HFF-Myc (cell line): ENCODE measurements around the gene PHRF1.

Experiments
- DNase-seq: peaks from one replicate; pipeline ENCODE4 v3.0.0-alpha.2; 2011; ENCODE audit warnings: low read depth; ENCODE audit errors: extremely low read depth
- H3K4me3 ChIP-seq: replicated peaks from 2 replicates; pipeline ENCODE4 v1.5.1; 2011; ENCODE audit warnings: low read depth, mild to moderate bottlenecking, control low read depth, low read length
- TF ChIP-seq, protein P1 (sequence below): IDR thresholded peaks from 2 replicates; pipeline ENCODE4 v1.5.1; 2012; ENCODE audit warnings: mild to moderate bottlenecking, low read depth, low read length, control low read depth; ENCODE audit errors: missing control alignments

PHRF1 gene

DNA sequence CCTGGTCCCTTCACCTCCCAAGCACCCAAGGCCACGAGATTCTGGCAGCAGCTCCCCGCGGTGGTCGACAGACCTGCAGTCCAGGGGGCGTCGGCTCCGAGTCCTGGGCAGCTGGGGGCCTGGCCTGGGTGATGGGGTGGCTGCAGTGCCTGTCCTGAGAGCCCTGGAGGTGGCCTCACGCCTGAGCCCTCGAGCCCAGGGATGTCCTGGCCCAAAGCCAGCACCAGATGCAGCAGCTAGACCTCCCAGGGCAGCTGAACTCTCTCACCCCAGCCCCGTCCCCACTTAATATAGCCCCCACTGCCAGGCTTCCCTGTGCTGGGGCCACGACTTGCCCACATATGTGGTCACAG, 22.3 kb upstream of the PHRF1 start:
- TF ChIP-seq, protein P1, sequence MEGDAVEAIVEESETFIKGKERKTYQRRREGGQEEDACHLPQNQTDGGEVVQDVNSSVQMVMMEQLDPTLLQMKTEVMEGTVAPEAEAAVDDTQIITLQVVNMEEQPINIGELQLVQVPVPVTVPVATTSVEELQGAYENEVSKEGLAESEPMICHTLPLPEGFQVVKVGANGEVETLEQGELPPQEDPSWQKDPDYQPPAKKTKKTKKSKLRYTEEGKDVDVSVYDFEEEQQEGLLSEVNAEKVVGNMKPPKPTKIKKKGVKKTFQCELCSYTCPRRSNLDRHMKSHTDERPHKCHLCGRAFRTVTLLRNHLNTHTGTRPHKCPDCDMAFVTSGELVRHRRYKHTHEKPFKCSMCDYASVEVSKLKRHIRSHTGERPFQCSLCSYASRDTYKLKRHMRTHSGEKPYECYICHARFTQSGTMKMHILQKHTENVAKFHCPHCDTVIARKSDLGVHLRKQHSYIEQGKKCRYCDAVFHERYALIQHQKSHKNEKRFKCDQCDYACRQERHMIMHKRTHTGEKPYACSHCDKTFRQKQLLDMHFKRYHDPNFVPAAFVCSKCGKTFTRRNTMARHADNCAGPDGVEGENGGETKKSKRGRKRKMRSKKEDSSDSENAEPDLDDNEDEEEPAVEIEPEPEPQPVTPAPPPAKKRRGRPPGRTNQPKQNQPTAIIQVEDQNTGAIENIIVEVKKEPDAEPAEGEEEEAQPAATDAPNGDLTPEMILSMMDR = no peak
- no peak for DNase-seq
- H3K4me3 ChIP-seq = no peak overlapping the region

DNA sequence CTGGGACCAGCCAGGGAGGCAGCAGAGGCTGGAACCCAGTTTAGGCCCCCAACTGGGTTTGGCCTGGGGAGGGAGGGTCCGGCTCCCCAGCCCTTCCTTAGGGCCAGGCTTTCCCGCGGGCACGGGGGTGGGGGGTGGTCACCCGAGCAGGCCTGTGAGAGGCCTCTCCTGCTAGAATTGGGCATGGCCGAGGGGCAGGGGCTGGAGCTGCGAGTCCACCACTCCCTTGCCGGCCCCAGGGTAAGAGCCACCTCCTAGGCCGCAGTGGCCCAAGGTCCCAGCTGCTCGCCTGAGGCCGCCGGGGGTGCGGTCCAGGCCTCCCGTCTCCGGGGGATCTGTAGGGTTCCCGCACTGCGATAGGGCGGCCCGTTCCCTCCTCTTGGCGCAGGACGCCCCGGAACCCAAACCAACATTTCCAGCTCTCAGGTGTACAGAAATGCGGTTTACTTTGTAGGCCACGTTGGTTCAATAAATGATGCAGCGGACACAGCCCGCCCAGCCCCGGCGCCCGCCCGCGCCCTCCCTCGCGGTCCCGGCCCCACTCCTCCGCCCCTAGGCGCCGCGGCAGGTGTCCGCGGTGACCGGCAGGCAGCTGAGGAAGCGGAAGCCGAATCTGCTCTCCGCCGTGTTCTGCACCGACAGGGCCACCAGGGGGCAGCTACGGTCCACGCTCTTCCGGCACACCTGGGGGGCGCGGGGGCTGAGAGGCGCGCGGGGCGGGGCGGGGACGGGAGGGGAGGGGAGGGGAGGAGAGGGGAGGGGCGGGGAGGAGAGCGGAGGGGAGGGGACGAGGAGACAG, 21.6 kb upstream of the PHRF1 start:
- H3K4me3 ChIP-seq = no peak overlapping the region
- DNase-seq = no peak
- TF ChIP-seq, protein P1 = peak; percentile 45

DNA sequence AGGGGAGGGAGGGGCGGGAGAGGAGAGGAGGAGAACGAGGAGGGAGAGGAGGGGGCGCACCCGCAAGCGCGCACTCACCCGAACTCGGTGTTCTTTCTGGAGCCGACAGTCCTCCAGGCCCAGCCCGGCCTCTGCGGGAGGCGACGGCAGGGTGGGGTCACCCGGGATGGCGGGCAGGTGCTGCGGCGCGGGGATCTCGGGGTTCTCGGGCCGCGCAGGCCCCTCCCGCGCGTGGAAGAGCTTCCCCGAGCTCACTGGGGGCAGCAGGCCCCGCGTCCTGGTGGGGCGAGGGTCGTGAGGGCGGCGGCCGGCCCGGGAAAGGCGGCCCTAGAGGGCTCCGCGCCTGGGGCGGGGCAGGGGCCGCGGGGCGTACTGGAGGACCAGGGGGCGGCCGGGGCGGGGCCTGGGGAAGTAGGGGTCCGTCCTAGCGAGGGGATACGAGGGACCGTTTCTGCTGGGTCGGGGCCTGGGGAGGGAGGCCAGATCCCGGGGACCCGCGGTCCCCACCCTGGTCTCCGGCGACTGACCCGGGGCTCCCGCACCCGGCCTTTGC, 21.0 kb upstream of the PHRF1 start:
- TF ChIP-seq, protein P1 = no peak
- H3K4me3 ChIP-seq = no peak overlapping the region
- DNase-seq = no peak

DNA sequence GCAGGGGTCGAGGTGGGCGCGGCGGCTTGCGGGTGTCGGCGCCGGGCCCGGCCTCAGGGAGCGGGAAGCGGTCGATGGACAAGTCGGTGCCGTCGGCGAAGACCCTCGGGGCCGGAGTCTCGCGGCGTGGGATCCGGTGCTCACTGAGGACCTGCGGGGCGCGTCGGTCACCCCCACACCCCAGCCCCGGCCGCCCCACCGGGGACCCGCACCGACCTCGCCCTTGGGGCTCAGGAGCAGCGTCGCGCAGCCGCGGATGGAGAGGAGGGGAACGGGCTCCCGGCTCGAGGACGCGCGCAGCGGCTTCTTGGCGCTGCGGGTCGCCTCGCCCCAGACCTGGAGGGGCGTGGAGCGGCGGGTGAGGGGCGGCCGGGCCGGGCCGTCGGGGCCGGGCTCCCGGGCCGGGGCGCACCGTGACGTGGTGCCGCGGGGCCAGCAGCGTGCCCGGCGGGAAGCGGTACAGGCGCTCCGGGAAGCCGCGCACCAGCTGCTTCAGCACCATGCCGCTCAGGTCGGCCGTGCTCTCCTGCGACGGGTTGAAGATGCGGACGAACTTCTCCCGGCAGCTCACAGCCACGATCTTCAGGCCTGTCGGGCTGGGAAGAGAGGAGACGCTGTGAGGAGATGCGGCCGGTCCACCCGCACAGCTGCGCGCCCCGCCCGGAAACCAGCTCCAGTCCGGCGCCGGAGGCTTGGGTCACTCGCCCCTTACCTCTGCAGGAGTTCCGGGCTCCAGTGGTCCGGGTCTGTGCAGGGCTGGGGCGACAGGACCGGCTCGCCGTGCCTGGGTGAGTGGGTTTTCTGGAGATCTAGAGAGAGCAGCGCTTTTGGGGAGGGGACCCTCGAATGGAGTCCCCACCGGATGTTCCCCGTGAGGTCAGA, 20.2 kb upstream of the PHRF1 start:
- DNase-seq = no peak
- TF ChIP-seq, protein P1 = no peak
- H3K4me3 ChIP-seq = no peak overlapping the region

DNA sequence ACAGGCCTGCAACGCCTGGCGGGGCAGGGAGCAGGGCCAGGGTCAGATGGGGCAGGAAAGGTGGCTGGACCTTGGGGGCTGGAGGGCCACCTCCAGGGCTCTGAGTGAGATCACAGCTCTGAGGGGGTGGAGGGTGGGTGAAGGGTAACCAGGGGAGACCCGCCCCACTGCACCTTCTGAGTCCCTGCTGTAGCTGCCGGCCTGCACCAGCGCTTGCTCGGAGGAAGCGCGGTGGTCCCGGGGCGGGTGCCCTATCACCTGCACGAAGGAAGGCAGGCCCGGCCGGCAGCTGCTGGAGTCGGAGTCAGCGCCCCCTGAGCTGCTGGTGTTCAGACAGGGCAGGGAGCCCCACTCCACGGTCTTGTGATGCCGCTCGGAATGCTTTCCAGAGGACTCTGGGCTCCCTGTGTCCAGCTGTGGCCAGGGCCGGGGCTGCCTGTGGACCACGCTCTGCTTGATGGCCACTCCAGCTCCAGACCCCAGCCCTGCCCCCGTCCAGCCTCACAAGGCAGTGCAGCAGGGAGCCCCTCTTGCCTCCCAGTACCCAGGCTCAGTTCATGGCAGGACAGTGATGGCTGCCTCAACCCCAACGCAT, 19.5 kb upstream of the PHRF1 start:
- TF ChIP-seq, protein P1 = no peak
- no peak overlapping the region for H3K4me3 ChIP-seq
- DNase-seq = no peak

DNA sequence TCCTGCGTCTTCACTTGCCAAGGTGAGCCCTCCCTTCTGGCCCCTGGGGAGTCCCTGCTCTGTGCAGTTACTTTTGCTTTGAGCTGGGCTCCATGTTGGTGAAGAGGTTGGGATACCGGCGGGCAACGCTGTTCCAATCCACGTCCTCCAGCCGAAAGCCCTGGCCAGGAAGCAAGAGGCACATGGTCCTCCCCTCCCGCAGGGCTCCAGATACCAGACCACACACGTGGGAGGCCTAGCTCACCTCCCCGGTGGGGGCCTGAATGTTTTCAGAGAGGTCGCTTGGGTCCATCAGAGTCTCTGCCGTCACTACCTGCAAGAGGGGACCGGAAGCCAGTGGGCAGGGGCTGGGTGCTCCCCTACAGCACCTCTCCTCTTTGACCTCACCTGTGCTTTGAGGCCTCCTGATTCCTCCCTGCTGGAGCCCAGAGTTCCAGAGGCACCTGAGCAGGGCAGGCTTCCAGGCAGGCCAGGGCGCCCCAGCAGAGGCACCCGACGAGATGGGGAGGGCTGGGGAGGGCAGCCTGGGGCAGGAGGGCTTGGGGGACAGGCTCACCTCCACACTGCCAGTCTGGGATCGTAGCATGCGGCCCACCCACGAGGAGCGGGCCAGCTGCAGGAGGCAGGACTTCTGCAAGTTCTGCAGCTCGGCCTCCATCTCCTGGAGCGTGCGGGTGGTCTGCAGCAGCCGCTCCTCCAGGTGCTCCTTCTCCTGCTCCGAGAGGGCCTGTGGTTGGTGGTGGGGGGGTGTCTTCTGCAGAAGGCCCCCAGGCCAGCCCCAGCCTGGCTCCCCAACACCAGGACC, 18.7 kb upstream of the PHRF1 start:
- H3K4me3 ChIP-seq = no peak overlapping the region
- no peak for DNase-seq
- TF ChIP-seq, protein P1 = no peak
